Heart left ventricle (tissue), 16 donors: ENCODE measurements around the gene RUNX1. TPM values are rescaled to one million over a fixed set of nuclear protein-coding genes. Genes with fewer than 3 reads are reported as not detected.

Experiments used
- ATAC-seq, 4 donors: fragments of 200-7000 bp; cut with Tn5 transposase; one replicate each; pipeline ENCODE4 v1.9.1; 2020 to 2022; ENCODE audit warnings: moderate library complexity in 4 of 4, mild to moderate bottlenecking in 3 of 4, moderate number of reproducible peaks in 1 of 4
- DNase-seq, 5 donors: peaks; one replicate each; pipeline ENCODE4 v3.0.0-alpha.2; 2020
- H3K27ac ChIP-seq, 12 donors: fragments of 200-600 bp; sonication (generic) in 4 of 12; one replicate each; pipeline versions ENCODE4 v1.5.0 to v1.8.0; 2016 to 2022; ENCODE audit warnings: mild to moderate bottlenecking in 2 of 12
- H3K27me3 ChIP-seq, 9 donors: fragments of 200-600 bp; sonication (generic) in 2 of 9; one replicate each; pipeline versions ENCODE4 v1.5.1 to v1.8.0; 2016 to 2022; ENCODE audit warnings: mild to moderate bottlenecking in 3 of 9
- H3K36me3 ChIP-seq, 9 donors: fragments of 200-600 bp; sonication (generic) in 2 of 9; one replicate each; pipeline versions ENCODE4 v1.5.0 to v1.8.0; 2018 to 2022; ENCODE audit warnings: mild to moderate bottlenecking in 2 of 9
- H3K4me1 ChIP-seq, 12 donors: fragments of 200-600 bp; sonication (generic) in 4 of 12; one replicate each; pipeline versions ENCODE4 v1.5.0 to v1.8.0; 2016 to 2022; ENCODE audit warnings: mild to moderate bottlenecking in 3 of 12
- H3K4me3 ChIP-seq, 12 donors: fragments of 200-600 bp; sonication (generic) in 4 of 12; one replicate each; pipeline versions ENCODE4 v1.5.0 to v1.8.0; 2017 to 2022; ENCODE audit warnings: mild to moderate bottlenecking in 9 of 12, moderate library complexity in 4 of 12
- H3K9me3 ChIP-seq, 12 donors: fragments of 200-600 bp; sonication (generic) in 4 of 12; one replicate each; pipeline versions ENCODE4 v1.5.0 to v1.8.0; 2016 to 2022; ENCODE audit warnings: mild to moderate bottlenecking in 1 of 12
- POLR2A ChIP-seq, 2 donors: fragments of 450-650 bp; IDR thresholded peaks; one replicate each; pipeline ENCODE4 v1.6.1; 2017; ENCODE audit warnings: antibody characterized with exemption in 2 of 2, mild to moderate bottlenecking in 2 of 2, moderate library complexity in 2 of 2
- WGBS, 4 donors: extraction: QIAGEN DNeasy Blood & Tissue Kit in 2 of 4; methylation state at CpG; one replicate each; pipeline versions ENCODE4 v1.1.5 to v1.1.7; 2013 to 2018; 5-methylcytosine and 5-hydroxymethylcytosine counted together
- intact Hi-C, 10 donors: fragments of 100-400 bp; cut with DNase I; formaldehyde crosslinking; loops; one replicate each; pipeline versions ENCODE4 v1.11.1 to v1.14.2; 2022
- polyA plus RNA-seq, 2 donors: library from polyadenylated mRNA; stranded (reverse); fragments of 200-250 nt; gene quantifications; one replicate each; pipeline ENCODE4 v1.2.3, GENCODE V29; 2013
- total RNA-seq, 9 donors: library from RNA; depleted of rRNA in 2 of 9; stranded (reverse); fragments of >200 nt in 2 of 9; fragmentation: NEBNext Ultra II Directional in 3 of 9; extraction: Animal tissue kit (Norgen Biotek cat#: 25700) in 3 of 9; gene quantifications; one replicate each; pipeline versions ENCODE4 v1.1.0 to v1.2.4, GENCODE V29; 2016 to 2023
- TF ChIP-seq, protein P1 (sequence below), 12 donors: fragments of 200-600 bp; sonication (generic) in 4 of 12; IDR thresholded peaks; one replicate each; pipeline versions ENCODE4 v1.5.0 to v1.8.0; 2018 to 2022; ENCODE audit warnings: antibody characterized with exemption in 12 of 12, mild to moderate bottlenecking in 5 of 12
- donor health status: ischemic (EF 13 %, LVEDD 7.1; RV severe dilation, severe dysfunction).
- donor health status: healthy with polysubstance abuse.
- donor health status: DM: no; HTN: yes; CAD: no.
- donor health status: DM: no; HTN: no; CAD: no.
- donor health status: ischemic (EF 25% LVEDD 6.9; RV normal size, moderate dysfunction).
- donor health status: ischemic (EF 25% LVEDD 5.7; RV mildly dilated, moderate dysfunction).
- donor health status: healthy.
- donor health status: DM: yes; HTN: yes; CAD: no.
- donor health status: ischemic (EF 35%, LVEDD 5.7; RV mildly dilated, moderate dysfunction).
- donor health status: nonischemic (EF 11% LVEDD 7.7; RV severe dilation, severe dysfunction).
- donor health status: DM: yes; HTN: yes; CAD: no.
- donor health status: PGD.
- donor health status: ischemic (EF 29% LVEDD 5.4; RV normal size, mild dysfunction).
- donor health status: nonischemic (EF 23%, LVEDD 6.1; RV moderate dilation, normal function).

The RUNX1 gene
- total and polyA plus RNA-seq, 11 donors: 0.61 to 54.5 (median 4.1) TPM

DNA sequence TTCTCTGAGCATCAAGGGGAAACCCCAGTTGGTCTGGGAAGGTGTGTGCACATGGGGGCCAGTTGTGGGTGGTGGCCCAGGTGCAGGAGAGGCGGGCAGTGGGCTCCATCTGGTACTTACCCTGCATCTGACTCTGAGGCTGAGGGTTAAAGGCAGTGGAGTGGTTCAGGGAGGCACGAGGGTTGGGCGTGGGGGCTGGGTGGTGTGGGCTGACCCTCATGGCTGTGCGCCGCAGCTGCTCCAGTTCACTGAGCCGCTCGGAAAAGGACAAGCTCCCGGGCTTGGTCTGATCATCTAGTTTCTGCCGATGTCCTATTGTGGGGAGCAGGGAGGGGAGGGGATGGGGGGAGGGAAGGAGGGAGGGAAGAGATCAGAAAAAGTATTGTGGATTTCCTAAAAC is 214.8 kb downstream of the RUNX1 start:
- no peak for DNase-seq
- Histone ChIP-seq H3K36me3 (peaks cover 0 to 91% (median 11%) of the 10 kb centered on the region in 9 donors), H3K4me3 (no peak overlapping the region), H3K27me3 (no peaks in the 10 kb centered on the region), H3K9me3 (no peaks in the 10 kb centered on the region), H3K27ac (no peak overlapping the region), H3K4me1 (peaks cover 0 to 82% (median 0%) of the 10 kb centered on the region in 12 donors)
- no peak for ATAC-seq
- intact Hi-C loops: no loop called here
- TF ChIP-seq POLR2A (IDR thresholded peaks at IDR 0.05): no peak
- TF ChIP-seq, protein P1, sequence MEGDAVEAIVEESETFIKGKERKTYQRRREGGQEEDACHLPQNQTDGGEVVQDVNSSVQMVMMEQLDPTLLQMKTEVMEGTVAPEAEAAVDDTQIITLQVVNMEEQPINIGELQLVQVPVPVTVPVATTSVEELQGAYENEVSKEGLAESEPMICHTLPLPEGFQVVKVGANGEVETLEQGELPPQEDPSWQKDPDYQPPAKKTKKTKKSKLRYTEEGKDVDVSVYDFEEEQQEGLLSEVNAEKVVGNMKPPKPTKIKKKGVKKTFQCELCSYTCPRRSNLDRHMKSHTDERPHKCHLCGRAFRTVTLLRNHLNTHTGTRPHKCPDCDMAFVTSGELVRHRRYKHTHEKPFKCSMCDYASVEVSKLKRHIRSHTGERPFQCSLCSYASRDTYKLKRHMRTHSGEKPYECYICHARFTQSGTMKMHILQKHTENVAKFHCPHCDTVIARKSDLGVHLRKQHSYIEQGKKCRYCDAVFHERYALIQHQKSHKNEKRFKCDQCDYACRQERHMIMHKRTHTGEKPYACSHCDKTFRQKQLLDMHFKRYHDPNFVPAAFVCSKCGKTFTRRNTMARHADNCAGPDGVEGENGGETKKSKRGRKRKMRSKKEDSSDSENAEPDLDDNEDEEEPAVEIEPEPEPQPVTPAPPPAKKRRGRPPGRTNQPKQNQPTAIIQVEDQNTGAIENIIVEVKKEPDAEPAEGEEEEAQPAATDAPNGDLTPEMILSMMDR (IDR thresholded peaks at IDR 0.05): no peak
- WGBS, 4 donors: 90 to 95% (median 94%) methylated on average over 9 of the region's 9 CpGs

DNA sequence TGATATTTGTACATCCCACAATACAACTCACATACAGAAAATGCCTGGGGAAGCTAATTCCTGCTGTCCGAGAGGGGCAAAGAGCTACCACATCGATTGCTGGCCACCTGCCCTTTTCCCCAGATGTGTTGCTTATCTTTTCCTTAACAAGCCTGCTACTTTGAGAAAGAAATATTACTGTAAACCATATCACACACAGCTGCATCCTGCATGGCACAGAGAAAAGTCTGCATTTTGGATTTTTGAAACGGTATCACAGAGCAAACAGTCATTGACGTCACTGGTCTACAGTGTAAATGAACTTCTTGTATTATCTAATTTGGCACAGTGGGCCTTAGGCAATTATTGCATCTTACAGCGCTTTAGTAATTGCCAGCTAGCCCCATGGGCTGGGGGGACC is 215.6 kb downstream of the RUNX1 start:
- Histone ChIP-seq H3K36me3 (peaks cover 0 to 91% (median 19%) of the 10 kb centered on the region in 9 donors), H3K4me1 (peaks cover 0 to 87% (median 0%) of the 10 kb centered on the region in 12 donors), H3K27ac (peak overlapping the region in 1 of 12 donors; percentile 28), H3K4me3 (no peak overlapping the region), H3K9me3 (no peaks in the 10 kb centered on the region), H3K27me3 (no peaks in the 10 kb centered on the region)
- 61 to 76% (median 72%) methylated on average over 5 of the region's 5 CpGs for WGBS, 4 donors
- TF ChIP-seq, protein P1 (IDR thresholded peaks at IDR 0.05): no peak
- no peak for TF ChIP-seq POLR2A (IDR thresholded peaks at IDR 0.05)
- ATAC-seq (no peak), DNase-seq (no peak)
- intact Hi-C loops: no loop called here

- intact Hi-C loops: no loop called here
- Histone ChIP-seq H3K9me3 (peaks cover 0 to 12% (median 0%) of the 10 kb centered on the region in 12 donors), H3K27ac (peak overlapping the region in 1 of 12 donors; percentile 7), H3K4me1 (peaks cover 0 to 89% (median 0%) of the 10 kb centered on the region in 12 donors), H3K4me3 (no peak overlapping the region), H3K36me3 (peaks cover 0 to 94% (median 26%) of the 10 kb centered on the region in 9 donors), H3K27me3 (no peaks in the 10 kb centered on the region)
- TF ChIP-seq, protein P1 (IDR thresholded peaks at IDR 0.05): no peak
- TF ChIP-seq POLR2A (IDR thresholded peaks at IDR 0.05): no peak
- ATAC-seq (no peak), DNase-seq (no peak)
- 81 to 85% (median 84%) methylated on average over 12 of the region's 12 CpGs for WGBS, 4 donors
These were observed 218.5 kb downstream of the RUNX1 start for GRCh38 chr21:34830386-34831170.

DNA sequence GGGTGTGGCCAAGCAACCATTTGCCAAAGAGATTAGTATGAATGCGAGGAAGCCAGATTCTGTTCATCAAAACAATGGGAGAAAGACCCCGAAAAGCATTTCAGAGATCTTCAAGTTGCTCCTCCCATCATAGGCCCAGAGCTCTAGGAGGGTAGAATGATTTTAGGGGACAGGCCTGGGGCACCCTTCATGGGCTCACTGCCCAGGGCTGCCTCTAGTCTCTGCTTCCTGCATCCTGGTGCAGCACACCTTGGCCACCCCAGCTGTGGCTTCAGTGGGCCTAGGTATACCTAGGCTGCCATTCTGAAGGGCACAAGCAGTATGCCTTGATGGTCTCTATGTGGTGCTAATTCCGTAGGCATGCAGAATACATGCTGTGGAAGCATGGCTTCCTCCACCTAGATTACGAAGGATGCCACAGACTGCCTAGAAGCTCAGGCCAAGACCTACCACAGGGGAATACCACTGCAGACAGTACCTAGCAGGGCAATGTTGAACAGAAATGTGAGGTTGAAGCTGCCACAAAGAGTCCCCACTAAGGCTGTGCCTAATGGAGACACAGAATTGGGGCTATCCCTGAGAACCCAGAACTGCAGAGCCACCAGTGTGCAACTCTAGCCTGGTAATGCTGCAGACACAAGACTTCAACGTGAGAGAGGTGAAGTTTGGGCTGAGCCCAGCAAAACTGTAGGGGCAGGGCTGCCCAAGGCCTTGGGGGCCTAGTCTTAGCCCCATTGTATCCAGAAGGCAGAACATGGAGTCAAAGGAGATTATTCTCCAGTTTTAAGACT is 221.5 kb downstream of the RUNX1 start:
- Histone ChIP-seq H3K36me3 (peaks cover 0 to 97% (median 13%) of the 10 kb centered on the region in 9 donors), H3K4me3 (no peak overlapping the region), H3K9me3 (peaks cover 0 to 12% (median 0%) of the 10 kb centered on the region in 12 donors), H3K4me1 (peaks cover 0 to 69% (median 0%) of the 10 kb centered on the region in 12 donors), H3K27me3 (no peaks in the 10 kb centered on the region), H3K27ac (peak overlapping the region in 1 of 12 donors; percentile 65)
- no peak for DNase-seq
- TF ChIP-seq, protein P1 (IDR thresholded peaks at IDR 0.05): no peak
- intact Hi-C loops: no loop called here
- WGBS, 4 donors: 74 to 79% (median 79%) methylated on average over 5 of the region's 5 CpGs
- no peak for ATAC-seq
